ENCODE results near the gene RPL7A. TPM values are rescaled to one million over a fixed set of nuclear protein-coding genes. Genes with fewer than 3 reads are reported as not detected.

The RPL7A gene
- total RNA-seq, 3 donors from 2014 or later (not counting 1 experiment from before 2014, with no cell fraction given), result 1,409 to 1,616 (median 1,600) TPM

DNA sequence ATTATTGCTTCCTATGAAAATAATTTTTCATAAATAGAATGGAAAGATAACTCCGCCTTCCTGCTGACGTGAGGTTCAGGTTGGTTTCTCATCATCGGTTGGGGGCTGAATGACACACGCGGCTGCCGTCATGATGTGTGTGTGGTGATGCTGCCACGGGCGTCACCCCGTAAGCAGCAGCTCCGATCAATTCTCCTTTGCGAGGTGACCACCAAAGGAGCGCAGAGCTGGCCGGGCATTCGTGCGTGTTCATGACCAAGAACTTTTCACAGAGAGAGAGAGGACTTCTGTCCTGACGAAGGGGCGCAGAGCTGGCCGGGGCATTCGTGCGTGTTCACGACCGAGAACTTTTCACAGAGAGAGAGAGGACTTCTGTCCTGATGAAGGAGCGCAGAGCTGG is 42.3 kb upstream of the RPL7A start:
- ATAC-seq (no peak), DNase-seq (no peak)
- H3K36me3 ChIP-seq (ENCODE audit: control insufficient read depth, insufficient read depth, low read length), result no peaks in the 10 kb centered on the region
- Mint-ChIP-seq H3K4me3 (no peak overlapping the region), H3K36me3 (no peaks in the 10 kb centered on the region), H3K4me1 (no peaks in the 10 kb centered on the region), H3K27ac (no peak overlapping the region), H3K27me3 (ENCODE audit: low read depth in 2 of 2) (peaks cover 8 to 9% of the 10 kb centered on the region in 2 donors), H3K9me3 (no peaks in the 10 kb centered on the region)
- no peak overlapping the region for H3K27ac ChIP-seq (ENCODE audit: low read length)
- no peaks in the 10 kb centered on the region for H3K27me3 ChIP-seq (ENCODE audit: control insufficient read depth, insufficient read depth, low read length)
- TF ChIP-seq, protein P1, sequence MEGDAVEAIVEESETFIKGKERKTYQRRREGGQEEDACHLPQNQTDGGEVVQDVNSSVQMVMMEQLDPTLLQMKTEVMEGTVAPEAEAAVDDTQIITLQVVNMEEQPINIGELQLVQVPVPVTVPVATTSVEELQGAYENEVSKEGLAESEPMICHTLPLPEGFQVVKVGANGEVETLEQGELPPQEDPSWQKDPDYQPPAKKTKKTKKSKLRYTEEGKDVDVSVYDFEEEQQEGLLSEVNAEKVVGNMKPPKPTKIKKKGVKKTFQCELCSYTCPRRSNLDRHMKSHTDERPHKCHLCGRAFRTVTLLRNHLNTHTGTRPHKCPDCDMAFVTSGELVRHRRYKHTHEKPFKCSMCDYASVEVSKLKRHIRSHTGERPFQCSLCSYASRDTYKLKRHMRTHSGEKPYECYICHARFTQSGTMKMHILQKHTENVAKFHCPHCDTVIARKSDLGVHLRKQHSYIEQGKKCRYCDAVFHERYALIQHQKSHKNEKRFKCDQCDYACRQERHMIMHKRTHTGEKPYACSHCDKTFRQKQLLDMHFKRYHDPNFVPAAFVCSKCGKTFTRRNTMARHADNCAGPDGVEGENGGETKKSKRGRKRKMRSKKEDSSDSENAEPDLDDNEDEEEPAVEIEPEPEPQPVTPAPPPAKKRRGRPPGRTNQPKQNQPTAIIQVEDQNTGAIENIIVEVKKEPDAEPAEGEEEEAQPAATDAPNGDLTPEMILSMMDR (IDR thresholded peaks at IDR 0.05), result no peak
- H3K4me3 ChIP-seq (ENCODE audit: low read length), result no peak overlapping the region
- 92% methylated on average over 23 of the region's 23 CpGs for WGBS (ENCODE audit: insufficient coverage)
- H3K4me1 ChIP-seq (ENCODE audit: control insufficient read depth, insufficient read depth, low read length), result no peaks in the 10 kb centered on the region
- no peaks in the 10 kb centered on the region for H3K9me3 ChIP-seq (ENCODE audit: control insufficient read depth, insufficient read depth, low read length)
- intact Hi-C loops (cut with micrococcal nuclease), result no loop called here

DNA sequence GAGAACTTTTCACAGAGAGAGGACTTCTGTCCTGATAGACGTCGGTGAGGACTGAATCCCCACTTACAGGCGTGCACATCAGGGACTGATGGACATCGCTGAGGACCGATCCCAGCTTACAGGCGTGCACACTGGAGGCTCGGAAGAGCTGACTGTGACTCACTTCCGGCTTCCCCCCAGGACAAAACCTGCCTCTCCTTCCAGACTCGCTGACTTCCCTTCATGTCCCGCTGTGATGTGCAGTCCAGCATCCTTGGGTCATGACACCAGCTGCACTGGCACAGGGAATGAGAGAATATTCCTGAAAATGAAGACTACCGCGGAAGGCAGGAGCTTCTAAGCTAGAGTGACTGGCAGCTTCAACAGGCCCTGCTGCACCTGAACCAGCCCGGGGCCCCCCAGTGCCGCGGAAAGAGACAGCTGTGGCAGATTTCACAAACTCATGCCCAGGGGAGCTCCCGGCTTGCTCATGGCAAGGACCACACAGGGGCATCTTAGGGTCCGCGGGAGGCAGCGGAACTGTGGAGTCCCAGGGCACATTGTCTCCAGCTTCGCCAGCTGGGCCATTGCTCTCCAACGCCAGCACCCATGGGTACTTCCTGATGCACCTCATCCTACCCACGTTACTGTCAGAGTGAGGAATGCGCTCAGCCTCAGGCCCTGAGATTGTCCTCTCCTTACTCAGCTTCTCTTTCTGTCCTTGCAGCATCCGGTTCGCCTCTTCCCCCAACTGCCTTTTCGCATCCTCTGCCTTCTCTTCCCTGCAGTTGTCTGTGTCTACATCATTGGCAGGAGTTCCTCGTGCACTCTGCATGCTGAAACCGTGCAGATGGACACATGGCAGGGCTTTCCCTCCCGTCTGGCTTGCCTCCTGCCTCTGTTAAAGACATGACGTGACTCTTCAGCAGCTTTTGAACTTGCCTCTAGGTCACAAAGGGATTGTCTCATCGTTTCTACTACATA is 41.5 kb upstream of the RPL7A start:
- H3K4me1 ChIP-seq (ENCODE audit: control insufficient read depth, insufficient read depth, low read length), result no peaks in the 10 kb centered on the region

GRCh38 chr9:133307301-133307700 is 40.7 kb upstream of the RPL7A start:
- 82% methylated on average over 16 of the region's 16 CpGs for WGBS (ENCODE audit: insufficient coverage)
- peaks cover 8 to 9% of the 10 kb centered on the region in 2 donors for H3K27me3 Mint-ChIP-seq (ENCODE audit: low read depth in 2 of 2)
- no peaks in the 10 kb centered on the region for H3K4me1 Mint-ChIP-seq
- Histone ChIP-seq H3K36me3 (ENCODE audit: control insufficient read depth, insufficient read depth, low read length) (no peaks in the 10 kb centered on the region), H3K27ac (ENCODE audit: low read length) (no peak overlapping the region), H3K9me3 (ENCODE audit: control insufficient read depth, insufficient read depth, low read length) (no peaks in the 10 kb centered on the region), H3K27me3 (ENCODE audit: control insufficient read depth, insufficient read depth, low read length) (no peaks in the 10 kb centered on the region), H3K4me1 (ENCODE audit: control insufficient read depth, insufficient read depth, low read length) (no peaks in the 10 kb centered on the region), H3K4me3 (ENCODE audit: low read length) (no peak overlapping the region)
- no peaks in the 10 kb centered on the region for H3K9me3 Mint-ChIP-seq
- no peaks in the 10 kb centered on the region for H3K36me3 Mint-ChIP-seq
- ATAC-seq, result no peak
- no peak for DNase-seq
- TF ChIP-seq, protein P1 (IDR thresholded peaks at IDR 0.05), result no peak
- intact Hi-C loops (cut with micrococcal nuclease), result no loop called here
- no peak overlapping the region for H3K27ac Mint-ChIP-seq
- H3K4me3 Mint-ChIP-seq, result no peak overlapping the region

More for the DNA sequence above, 41.5 kb upstream of the RPL7A start:
- WGBS (ENCODE audit: insufficient coverage), result 82% methylated on average over 31 of the region's 31 CpGs
- H3K4me3 Mint-ChIP-seq, result no peak overlapping the region
- TF ChIP-seq, protein P1 (IDR thresholded peaks at IDR 0.05), result no peak
- peaks cover 8 to 9% of the 10 kb centered on the region in 2 donors for H3K27me3 Mint-ChIP-seq (ENCODE audit: low read depth in 2 of 2)
- Histone ChIP-seq H3K36me3 (ENCODE audit: control insufficient read depth, insufficient read depth, low read length) (no peaks in the 10 kb centered on the region), H3K4me3 (ENCODE audit: low read length) (no peak overlapping the region), H3K9me3 (ENCODE audit: control insufficient read depth, insufficient read depth, low read length) (no peaks in the 10 kb centered on the region), H3K27ac (ENCODE audit: low read length) (no peak overlapping the region), H3K27me3 (ENCODE audit: control insufficient read depth, insufficient read depth, low read length) (no peaks in the 10 kb centered on the region)
- no peaks in the 10 kb centered on the region for H3K9me3 Mint-ChIP-seq
- no peaks in the 10 kb centered on the region for H3K36me3 Mint-ChIP-seq
- ATAC-seq (no peak), DNase-seq (no peak)
- intact Hi-C loops (cut with micrococcal nuclease), result no loop called here
- H3K27ac Mint-ChIP-seq, result no peak overlapping the region
- no peaks in the 10 kb centered on the region for H3K4me1 Mint-ChIP-seq
